H9 (cell line): ENCODE data around the gene MNS1. TPM values are rescaled to one million over a fixed set of nuclear protein-coding genes. Genes with fewer than 3 reads are reported as not detected.

Source experiments
- DNase-seq: peaks from one replicate; pipeline ENCODE4 v3.0.0-alpha.2; 2017
- H2AFZ ChIP-seq: one replicate; pipeline ENCODE4 v1.6.1; 2013; ENCODE audit warnings: mild to moderate bottlenecking, low read length, control low read depth, moderate library complexity
- H2AK5ac ChIP-seq: 2 replicates; pipeline ENCODE4 v1.6.1; 2013; ENCODE audit warnings: low read length, control low read depth, mixed read lengths; ENCODE audit not compliant: insufficient read length
- H2BK120ac ChIP-seq: one replicate; pipeline ENCODE4 v1.6.1; 2013; ENCODE audit warnings: low read depth, mild to moderate bottlenecking, low read length, control low read depth, inconsistent platforms; ENCODE audit not compliant: poor library complexity, severe bottlenecking
- H2BK12ac ChIP-seq: 2 replicates; pipeline ENCODE4 v1.6.1; 2013; ENCODE audit warnings: low read length, control low read depth, mixed read lengths, low read depth; ENCODE audit not compliant: insufficient read length
- H2BK15ac ChIP-seq: 2 replicates; pipeline ENCODE4 v1.6.1; 2013; ENCODE audit warnings: low read depth, low read length, control low read depth
- H2BK20ac ChIP-seq: one replicate; pipeline ENCODE4 v1.6.1; 2013; ENCODE audit warnings: low read depth, mild to moderate bottlenecking, low read length, control low read depth, inconsistent platforms; ENCODE audit not compliant: poor library complexity, severe bottlenecking
- H2BK5ac ChIP-seq: 2 replicates; pipeline ENCODE4 v1.6.1; 2013; ENCODE audit warnings: low read length, control low read depth, mixed read lengths; ENCODE audit not compliant: insufficient read length
- H3K14ac ChIP-seq: 2 replicates; pipeline ENCODE4 v1.6.1; 2013; ENCODE audit warnings: low read length, control low read depth; ENCODE audit not compliant: insufficient read depth
- H3K18ac ChIP-seq: 2 replicates; pipeline ENCODE4 v1.6.1; 2013; ENCODE audit warnings: low read depth, mild to moderate bottlenecking, mixed read lengths, low read length, control low read depth; ENCODE audit not compliant: insufficient read length
- H3K23ac ChIP-seq: 2 replicates; pipeline ENCODE4 v1.6.1; 2013; ENCODE audit warnings: low read length, control low read depth, mixed read lengths, low read depth; ENCODE audit not compliant: insufficient read length
- H3K23me2 ChIP-seq: 2 replicates; pipeline ENCODE4 v1.6.1; 2013; ENCODE audit warnings: low read depth, mild to moderate bottlenecking, mixed read lengths, low read length, control low read depth; ENCODE audit not compliant: insufficient read length, poor library complexity, severe bottlenecking
- H3K27ac ChIP-seq: 2 replicates; pipeline ENCODE4 v1.5.1; 2013; ENCODE audit warnings: low read length, control low read depth, mixed read lengths, low read depth; ENCODE audit not compliant: insufficient read length
- H3K27me3 ChIP-seq: 2 replicates; pipeline ENCODE4 v1.6.1; 2013; ENCODE audit warnings: low read length, control low read depth, inconsistent platforms; ENCODE audit not compliant: insufficient read depth
- H3K4ac ChIP-seq: 2 replicates; pipeline ENCODE4 v1.6.1; 2013; ENCODE audit warnings: low read depth, mild to moderate bottlenecking, control low read depth, inconsistent platforms, low read length, moderate library complexity
- H3K4me1 ChIP-seq: 2 replicates; pipeline ENCODE4 v1.6.1; 2013; ENCODE audit warnings: low read length, control low read depth, inconsistent platforms; ENCODE audit not compliant: insufficient read depth
- H3K4me2 ChIP-seq: 2 replicates; pipeline ENCODE4 v1.6.1; 2013; ENCODE audit warnings: low read length, control low read depth, mixed read lengths; ENCODE audit not compliant: insufficient read length, insufficient read depth
- H3K56ac ChIP-seq: 2 replicates; pipeline ENCODE4 v1.6.1; 2013; ENCODE audit warnings: low read depth, mild to moderate bottlenecking, mixed read lengths, low read length, control low read depth; ENCODE audit not compliant: insufficient read length
- H3K79me1 ChIP-seq: 2 replicates; pipeline ENCODE4 v1.6.1; 2013; ENCODE audit warnings: low read depth, mild to moderate bottlenecking, moderate library complexity, low read length, control low read depth, inconsistent platforms; ENCODE audit not compliant: insufficient read depth, poor library complexity, severe bottlenecking
- H3K79me2 ChIP-seq: 2 replicates; pipeline ENCODE4 v1.6.1; 2013; ENCODE audit warnings: low read length, control low read depth, inconsistent platforms; ENCODE audit not compliant: insufficient read depth
- H3K9ac ChIP-seq: 2 replicates; pipeline ENCODE4 v1.6.1; 2013; ENCODE audit warnings: low read length, control low read depth, mixed read lengths; ENCODE audit not compliant: insufficient read length; ENCODE audit errors: extremely low read depth
- H3K9me3 ChIP-seq: one replicate; pipeline ENCODE4 v1.6.1; 2013; ENCODE audit warnings: low read depth, low read length, inconsistent platforms; ENCODE audit not compliant: control insufficient read depth
- H3T11ph ChIP-seq: one replicate; pipeline ENCODE4 v1.6.1; 2013; ENCODE audit warnings: mild to moderate bottlenecking, low read length, control low read depth, inconsistent platforms
- H4K20me1 ChIP-seq: one replicate; pipeline ENCODE4 v1.6.1; 2013; ENCODE audit not compliant: control insufficient read depth, insufficient read length, insufficient read depth
- H4K5ac ChIP-seq: 2 replicates; pipeline ENCODE4 v1.6.1; 2013; ENCODE audit warnings: low read depth, mild to moderate bottlenecking, mixed read lengths, low read length, control low read depth; ENCODE audit not compliant: insufficient read length
- H4K8ac ChIP-seq: replicated peaks from 2 replicates; pipeline ENCODE4 v1.6.1; 2013; ENCODE audit warnings: low read length, control low read depth, mixed read lengths, low read depth; ENCODE audit not compliant: insufficient read length
- H4K91ac ChIP-seq: 2 replicates; pipeline ENCODE4 v1.6.1; 2013; ENCODE audit warnings: low read depth, mild to moderate bottlenecking, moderate library complexity, mixed read lengths, low read length, control low read depth; ENCODE audit not compliant: insufficient read length
- H3K27ac Mint-ChIP-seq, 3 experiments: 2 replicates in 2 of 3; 3 replicates in 1 of 3; pipeline ENCODE4 v1.8.0; 2020 to 2021; ENCODE audit warnings: mixed read lengths in 3 of 3, mild to moderate bottlenecking in 1 of 3, moderate library complexity in 1 of 3
- H3K27me3 Mint-ChIP-seq: 2 replicates; pipeline ENCODE4 v1.8.0; 2021; ENCODE audit warnings: low read depth, mild to moderate bottlenecking, moderate library complexity, mixed read lengths
- H3K36me3 Mint-ChIP-seq, 3 experiments: 2 replicates in 2 of 3; 3 replicates in 1 of 3; pipeline ENCODE4 v1.8.0; 2020 to 2021; ENCODE audit warnings: low read depth in 3 of 3, mixed read lengths in 3 of 3; ENCODE audit not compliant: insufficient read depth in 1 of 3
- H3K4me1 Mint-ChIP-seq, 2 experiments: 2 replicates each; pipeline ENCODE4 v1.8.0; 2020; ENCODE audit warnings: mixed read lengths in 2 of 2
- H3K4me3 Mint-ChIP-seq, 2 experiments: 2 replicates in 1 of 2; 3 replicates in 1 of 2; pipeline ENCODE4 v1.8.0; 2020 to 2021; ENCODE audit warnings: mild to moderate bottlenecking in 2 of 2, mixed read lengths in 2 of 2, moderate library complexity in 1 of 2
- H3K9me3 Mint-ChIP-seq, 2 experiments: 2 replicates in 1 of 2; 3 replicates in 1 of 2; pipeline ENCODE4 v1.8.0; 2020; ENCODE audit warnings: mild to moderate bottlenecking in 2 of 2, mixed read lengths in 2 of 2, moderate library complexity in 1 of 2
- WGBS: extraction: QIAGEN DNeasy Blood & Tissue Kit; methylation state at CpG from one replicate; pipeline ENCODE4 v1.1.7; 2013; ENCODE audit warnings: missing lambda C conversion rate, low lambda C conversion rate, mixed read lengths; ENCODE audit not compliant: insufficient read length; ENCODE audit errors: extremely low coverage; 5-methylcytosine and 5-hydroxymethylcytosine counted together
- total RNA-seq: library from RNA; stranded (reverse); gene quantifications from 2 replicates; pipeline ENCODE4 v1.2.1, GENCODE V29; 2021
- TF ChIP-seq, protein P1 (sequence below): fragments of 200-600 bp; sonication (generic); conservative IDR thresholded peaks from 3 replicates; pipeline ENCODE4 v1.8.0; 2021; ENCODE audit warnings: antibody characterized with exemption, mild to moderate bottlenecking

The MNS1 gene
- total RNA-seq, 1 experiment from 2014 or later: 4.2 TPM

DNA sequence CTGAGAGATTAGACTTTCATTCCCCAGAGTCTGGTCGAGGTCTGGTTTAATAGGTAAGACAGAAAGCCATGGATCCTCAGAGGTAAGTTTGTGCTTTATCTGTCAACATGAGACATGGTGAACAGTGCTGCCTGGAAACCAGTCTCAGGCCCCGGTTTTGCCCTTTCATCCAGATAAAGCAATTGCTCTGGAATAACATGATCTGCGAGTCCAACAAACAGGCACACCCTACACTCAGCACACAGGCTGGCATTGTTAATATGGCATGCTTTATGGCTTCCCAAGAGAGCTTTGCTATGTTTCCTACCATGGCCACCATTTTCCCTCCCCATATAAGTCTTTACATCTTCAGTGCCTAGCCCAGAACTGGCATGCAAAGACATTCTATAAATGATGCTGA lies 30.1 kb upstream of the MNS1 start:
- no peak overlapping the region for H3K4me2 ChIP-seq
- H3K9ac ChIP-seq: no peak overlapping the region
- Mint-ChIP-seq H3K4me1 (no peaks in the 10 kb centered on the region), H3K27ac (no peak overlapping the region), H3K36me3 (no peaks in the 10 kb centered on the region), H3K4me3 (no peak overlapping the region), H3K9me3 (no peaks in the 10 kb centered on the region), H3K27me3 (no peaks in the 10 kb centered on the region)
- no peak overlapping the region for H2AFZ ChIP-seq
- H3K27me3 ChIP-seq: no peaks in the 10 kb centered on the region
- no peak overlapping the region for H3K14ac ChIP-seq
- no peaks in the 10 kb centered on the region for H3K4me1 ChIP-seq
- no peaks in the 10 kb centered on the region for H3K79me2 ChIP-seq
- no peak overlapping the region for H3K56ac ChIP-seq
- H4K20me1 ChIP-seq: no peaks in the 10 kb centered on the region
- no peak overlapping the region for H3K23ac ChIP-seq
- no peak overlapping the region for H3K4ac ChIP-seq
- no peak overlapping the region for H4K8ac ChIP-seq
- no peak overlapping the region for H4K91ac ChIP-seq
- H2BK20ac ChIP-seq: no peak overlapping the region
- H2BK15ac ChIP-seq: no peak overlapping the region
- no peak overlapping the region for H3K27ac ChIP-seq
- no peak overlapping the region for H2AK5ac ChIP-seq
- no peak overlapping the region for H3T11ph ChIP-seq
- H2BK120ac ChIP-seq: no peak overlapping the region
- H3K23me2 ChIP-seq: no peaks in the 10 kb centered on the region
- no CpG with 5 or more reads among the region's 3 CpGs for WGBS
- no peak for DNase-seq
- no peak overlapping the region for H4K5ac ChIP-seq
- H2BK5ac ChIP-seq: no peak overlapping the region
- H3K79me1 ChIP-seq: no peaks in the 10 kb centered on the region
- H3K18ac ChIP-seq: no peak overlapping the region
- H2BK12ac ChIP-seq: no peak overlapping the region
- TF ChIP-seq, protein P1, sequence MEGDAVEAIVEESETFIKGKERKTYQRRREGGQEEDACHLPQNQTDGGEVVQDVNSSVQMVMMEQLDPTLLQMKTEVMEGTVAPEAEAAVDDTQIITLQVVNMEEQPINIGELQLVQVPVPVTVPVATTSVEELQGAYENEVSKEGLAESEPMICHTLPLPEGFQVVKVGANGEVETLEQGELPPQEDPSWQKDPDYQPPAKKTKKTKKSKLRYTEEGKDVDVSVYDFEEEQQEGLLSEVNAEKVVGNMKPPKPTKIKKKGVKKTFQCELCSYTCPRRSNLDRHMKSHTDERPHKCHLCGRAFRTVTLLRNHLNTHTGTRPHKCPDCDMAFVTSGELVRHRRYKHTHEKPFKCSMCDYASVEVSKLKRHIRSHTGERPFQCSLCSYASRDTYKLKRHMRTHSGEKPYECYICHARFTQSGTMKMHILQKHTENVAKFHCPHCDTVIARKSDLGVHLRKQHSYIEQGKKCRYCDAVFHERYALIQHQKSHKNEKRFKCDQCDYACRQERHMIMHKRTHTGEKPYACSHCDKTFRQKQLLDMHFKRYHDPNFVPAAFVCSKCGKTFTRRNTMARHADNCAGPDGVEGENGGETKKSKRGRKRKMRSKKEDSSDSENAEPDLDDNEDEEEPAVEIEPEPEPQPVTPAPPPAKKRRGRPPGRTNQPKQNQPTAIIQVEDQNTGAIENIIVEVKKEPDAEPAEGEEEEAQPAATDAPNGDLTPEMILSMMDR: no peak
- H3K9me3 ChIP-seq: no peaks in the 10 kb centered on the region
